ENCODE results near the gene PLXNA2.
A peak's percentile ranks its signal among the peaks of the same experiment; 100 is the strongest.

The PLXNA2 gene

DNA sequence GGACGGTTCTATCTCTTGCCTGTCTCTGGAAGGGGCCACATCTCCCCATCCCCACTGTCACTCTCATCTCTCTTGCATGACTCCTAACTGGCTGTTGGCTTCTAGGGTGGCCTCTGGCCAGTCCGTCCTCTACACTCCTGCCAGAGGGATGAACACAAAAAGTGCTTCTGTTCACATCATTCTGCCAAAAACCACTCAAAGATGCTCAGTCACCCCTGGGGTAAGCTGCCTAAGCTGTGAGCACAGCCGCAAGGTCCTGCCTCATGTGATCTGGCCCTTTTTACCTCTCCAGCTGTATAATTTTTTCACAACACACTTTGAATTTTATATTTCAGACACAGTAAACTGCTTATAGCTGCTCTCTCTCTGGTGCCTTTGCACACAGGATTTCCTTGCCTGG lies 235.7 kb downstream of the PLXNA2 start:
- no peak for DNase-seq

DNA sequence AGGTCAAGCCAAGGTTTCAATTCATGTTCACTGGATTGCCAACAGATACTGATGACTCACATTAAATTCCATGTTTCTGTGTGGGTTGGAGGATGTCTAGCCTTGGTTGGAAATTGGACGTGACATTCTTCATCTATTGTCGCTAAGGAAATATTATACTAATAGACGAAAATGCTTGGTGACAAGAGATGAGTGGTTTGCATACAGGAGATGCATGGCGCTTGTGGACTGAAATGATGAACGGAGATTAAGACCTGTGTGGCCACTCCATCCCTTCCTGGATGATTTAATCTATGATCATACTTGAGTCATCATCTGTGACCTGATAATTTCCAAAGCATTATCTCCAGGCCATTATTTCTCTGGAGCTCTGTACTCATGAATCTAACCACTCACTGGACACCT lies 236.2 kb downstream of the PLXNA2 start:
- DNase-seq = no peak

DNA sequence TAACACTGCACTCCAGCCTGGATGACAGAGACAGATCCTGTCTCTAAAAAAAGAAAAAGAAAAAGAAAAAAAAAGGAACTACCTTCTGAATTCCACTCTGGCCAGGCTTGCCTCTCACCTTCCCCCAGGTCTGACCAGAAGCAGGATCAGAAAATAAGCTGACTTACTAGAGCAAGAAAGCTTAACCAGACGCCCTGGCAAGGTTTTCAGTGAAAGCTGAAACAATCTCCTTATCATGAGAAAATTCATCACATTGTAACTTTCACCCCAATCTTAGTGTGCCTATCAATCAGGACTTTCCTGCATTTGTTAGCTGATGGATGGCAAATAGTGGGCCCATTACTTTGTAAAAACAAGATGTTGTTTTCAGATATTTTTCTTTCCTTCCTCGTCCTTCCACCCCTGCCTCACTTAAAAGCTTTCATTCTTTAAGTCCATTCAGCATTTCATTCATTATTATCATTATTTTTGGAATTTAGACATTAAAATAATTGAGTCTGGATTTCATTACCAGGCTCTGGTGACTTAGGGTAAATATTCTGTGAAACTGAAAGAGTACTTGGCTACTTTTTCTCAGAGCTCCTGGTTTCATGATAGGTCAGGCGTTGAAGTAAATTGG lies 236.8 kb downstream of the PLXNA2 start:
- DNase-seq = no peak

DNA sequence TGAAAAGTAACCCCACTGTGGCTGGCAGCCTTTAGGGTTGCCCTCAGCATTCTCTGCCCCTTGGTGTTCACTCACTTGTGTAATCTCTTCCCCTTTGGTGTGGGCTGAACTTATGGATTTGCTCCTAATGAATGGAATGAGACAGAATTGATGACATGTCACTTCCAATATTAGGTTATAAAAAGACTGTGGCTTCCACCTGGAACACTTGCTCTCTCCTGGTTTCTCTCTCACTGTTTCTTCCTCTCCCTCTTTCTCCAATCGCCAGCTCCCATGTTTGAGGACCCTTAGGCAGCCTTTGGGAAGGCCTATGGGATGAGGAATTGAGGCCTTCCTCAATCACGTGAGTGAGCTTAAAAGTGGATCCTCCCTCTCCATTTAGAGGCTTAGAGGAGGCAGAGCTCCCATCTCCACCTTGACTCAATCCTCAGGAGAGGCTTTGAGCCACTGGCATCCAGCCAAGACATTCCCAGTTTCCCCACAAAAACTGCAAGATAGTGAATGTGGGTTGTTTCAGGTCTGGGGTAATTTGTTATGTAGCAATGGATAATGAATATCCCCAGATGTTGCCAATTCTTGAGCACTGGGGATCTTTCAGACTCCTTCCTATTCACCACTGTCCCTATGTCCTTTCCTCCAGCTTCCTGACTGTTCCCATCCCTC lies 237.8 kb downstream of the PLXNA2 start:
- no peak for DNase-seq

DNA sequence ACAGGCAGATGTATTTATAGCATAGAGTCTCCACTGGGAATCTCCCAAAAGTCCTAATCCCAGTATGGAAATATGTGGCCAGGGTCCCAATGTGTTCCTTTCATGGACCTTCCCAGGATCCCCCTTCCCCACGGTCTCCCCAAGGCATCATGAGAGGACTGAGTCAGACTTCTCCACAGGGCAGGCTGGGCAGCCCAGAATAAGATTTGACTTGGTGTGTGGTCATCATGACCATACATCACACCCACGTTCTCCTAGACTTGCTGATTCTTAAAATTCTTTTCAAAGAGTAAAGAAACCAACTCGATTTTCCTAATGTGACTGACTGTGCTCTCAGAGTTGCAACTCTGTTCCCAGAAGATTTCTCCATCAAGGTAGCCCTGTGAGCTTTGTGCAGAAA lies 239.3 kb downstream of the PLXNA2 start:
- no peak for DNase-seq

DNA sequence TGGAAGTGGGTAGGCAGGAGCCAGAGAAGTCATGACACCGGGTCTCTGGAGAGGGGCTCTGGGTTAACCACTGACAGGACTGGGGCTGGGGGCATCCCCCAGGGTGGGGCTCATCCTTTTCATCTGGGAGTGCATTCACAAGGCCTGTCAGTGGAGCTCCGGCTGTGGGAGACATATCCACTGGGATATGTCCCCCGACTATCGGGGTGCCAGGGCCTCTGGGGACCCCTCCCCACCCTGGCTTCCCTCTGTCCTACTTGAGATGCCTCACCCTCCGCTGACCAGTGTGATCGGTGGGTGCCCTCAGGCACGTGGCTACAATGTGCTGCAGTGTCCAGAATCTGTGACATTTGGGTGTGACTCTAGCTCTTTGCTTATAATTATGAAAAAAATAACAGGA lies 240.9 kb downstream of the PLXNA2 start:
- no peak for DNase-seq

DNA sequence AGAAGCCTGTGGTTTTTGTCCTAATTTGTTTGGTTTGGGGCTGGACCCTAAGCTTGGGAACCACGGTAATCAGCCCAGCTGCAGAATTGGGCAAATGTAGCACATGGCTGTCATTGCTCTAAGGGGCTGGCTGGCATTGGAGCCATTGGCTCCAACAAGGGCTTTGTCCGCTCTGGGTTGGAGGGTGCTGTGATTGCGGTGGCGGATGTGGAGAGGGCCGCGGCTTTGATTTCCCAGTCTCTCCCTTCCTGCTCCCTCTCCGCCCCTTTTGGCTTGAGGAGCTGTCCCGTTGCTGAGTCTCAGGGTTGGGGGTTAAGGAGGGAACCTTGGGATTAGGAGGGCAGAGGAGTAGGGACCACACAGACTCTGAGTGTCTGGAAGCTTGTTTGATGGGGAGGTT lies 241.5 kb downstream of the PLXNA2 start:
- DNase-seq = no peak

DNA sequence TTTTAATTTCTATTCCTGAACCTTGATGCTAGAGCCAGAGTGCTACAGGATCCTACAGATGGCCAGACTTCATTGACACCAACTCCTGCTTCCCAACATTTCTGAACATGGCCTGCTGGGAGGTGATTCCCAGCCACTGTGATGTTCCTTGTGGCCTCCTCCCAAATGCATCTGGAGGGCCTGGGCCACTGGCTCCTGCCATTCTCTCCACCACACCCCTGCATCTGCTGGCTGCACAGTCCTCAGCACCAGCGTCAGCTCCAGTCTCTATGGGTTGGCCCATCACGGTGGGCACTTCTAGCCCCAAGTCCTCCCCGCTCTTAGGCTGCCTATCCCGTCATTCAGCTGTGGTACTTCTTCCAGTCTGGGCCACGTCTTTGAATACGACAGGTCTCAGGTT lies 242.1 kb downstream of the PLXNA2 start:
- no peak for DNase-seq

DNA sequence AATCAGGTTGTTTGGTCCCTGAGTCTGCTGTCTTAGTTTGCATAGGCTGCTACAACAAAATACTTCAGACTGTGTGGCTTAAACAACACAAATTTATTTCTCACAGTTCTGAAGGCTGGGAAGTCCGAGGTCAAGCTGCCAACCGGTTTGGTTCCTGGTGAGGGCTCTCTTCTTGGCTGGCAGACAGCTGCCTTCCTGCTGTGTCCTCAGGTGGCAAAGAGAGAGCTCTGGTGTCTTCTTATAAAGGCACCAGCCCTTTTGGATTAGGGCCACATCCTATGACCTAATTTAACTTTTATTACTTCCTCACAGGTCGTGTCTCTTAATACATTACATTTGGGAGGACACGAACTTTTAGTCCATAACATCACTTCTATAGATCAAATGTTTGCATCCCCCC lies 243.7 kb downstream of the PLXNA2 start:
- no peak for DNase-seq

DNA sequence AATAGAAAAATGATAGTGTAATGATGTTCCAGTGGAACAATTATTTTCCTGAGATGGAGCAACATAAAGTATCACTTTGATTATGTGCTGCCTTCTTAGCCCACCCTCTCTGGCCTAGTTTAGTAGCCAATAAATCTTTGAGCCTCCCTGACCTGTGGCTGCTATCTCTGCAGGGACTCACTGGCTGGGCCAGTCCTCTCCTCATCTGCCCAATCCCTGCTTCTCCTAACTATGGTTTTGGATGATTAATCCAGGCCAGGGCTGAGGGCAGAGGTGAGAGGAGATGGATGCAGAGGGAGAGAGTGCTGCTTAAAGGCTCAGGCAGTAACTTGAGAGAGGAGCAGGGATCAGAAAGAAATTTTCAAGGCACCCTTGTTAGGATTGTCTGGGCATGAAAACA lies 244.2 kb downstream of the PLXNA2 start:
- no peak for DNase-seq

DNA sequence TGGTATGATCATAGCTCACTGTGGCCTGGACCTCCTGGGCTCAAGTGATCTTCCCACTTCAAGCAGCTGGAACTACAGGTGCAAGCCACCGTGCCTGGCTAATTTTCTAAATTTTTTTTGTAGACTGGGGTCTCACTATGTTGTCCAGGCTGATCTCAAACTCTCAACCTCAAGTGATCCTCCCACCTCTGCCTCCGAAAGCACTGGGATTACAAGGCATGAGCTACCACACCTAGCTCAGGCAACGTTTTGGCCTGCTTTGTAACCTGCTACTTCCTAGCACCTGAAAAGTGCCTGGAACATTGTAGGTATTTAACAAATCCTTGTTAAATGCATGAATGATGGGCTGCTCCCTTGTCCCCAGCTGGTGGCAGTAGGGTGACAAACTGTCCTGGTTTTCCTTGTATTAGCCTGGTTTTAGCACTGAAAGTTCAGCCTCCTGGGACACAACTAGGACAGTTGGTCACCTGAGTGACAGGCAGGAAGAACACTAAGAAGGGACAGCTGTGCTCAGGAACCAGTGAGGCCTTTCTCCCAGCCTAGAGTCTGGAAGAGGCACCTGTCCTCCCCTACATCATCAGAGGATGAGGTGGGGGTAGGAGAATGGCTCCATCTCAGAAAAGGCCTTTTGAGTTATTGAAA lies 244.8 kb downstream of the PLXNA2 start:
- no peak for DNase-seq

DNA sequence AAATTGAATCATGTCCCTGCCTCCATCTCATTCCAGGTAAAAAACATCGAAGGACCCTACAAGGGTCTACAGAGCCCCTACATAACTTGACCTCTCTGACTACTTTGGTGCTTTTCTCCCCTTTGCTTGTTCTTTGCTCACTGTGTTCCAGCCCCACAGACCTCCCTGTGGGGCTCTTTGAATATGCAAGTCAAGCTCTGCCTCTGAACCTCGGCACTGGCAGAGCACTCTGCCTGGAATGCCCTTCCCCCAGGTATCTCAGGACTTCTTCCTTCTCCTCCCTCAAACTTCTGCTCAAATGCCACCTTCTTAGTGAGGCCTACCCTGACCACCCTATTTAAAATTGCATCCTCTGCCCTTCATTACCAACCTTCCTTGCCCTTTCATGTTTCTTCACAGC lies 245.5 kb downstream of the PLXNA2 start:
- DNase-seq = no peak

DNA sequence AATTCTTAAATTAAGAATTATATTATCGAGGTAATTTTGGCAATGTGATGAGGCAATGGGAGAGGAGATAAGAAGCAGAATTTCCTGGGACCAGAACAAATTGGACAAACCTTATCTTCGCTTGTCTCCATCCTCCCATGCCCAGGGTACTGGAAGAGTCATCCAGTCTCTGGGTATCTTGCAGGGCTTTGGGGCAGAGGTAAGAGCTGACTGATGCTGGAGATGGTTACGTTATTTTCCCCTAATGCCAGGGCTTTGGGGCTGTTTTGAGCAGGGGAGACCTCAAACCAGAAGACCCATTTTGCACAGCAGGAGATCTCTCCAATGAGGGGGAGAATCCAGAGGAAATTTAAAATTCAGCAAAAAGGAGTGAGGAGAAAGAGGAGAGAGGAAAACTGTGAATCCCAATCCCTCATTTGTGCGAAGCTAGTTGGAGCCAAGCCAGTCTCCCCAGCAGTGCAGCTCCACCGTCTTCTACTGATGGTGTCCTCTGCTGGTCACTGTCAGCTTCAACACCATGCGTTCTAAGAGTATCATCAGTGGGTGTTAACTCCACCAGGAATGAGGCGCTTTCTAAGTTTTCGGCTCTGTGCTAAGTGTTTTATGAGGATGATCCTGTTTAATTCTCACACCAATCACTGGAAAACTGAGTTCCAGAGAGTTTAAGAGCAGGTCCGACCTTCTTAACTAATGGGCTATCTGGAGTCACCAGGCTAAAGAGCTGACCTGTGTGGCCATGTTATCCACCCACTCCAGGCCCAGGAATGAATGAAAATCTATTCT lies 246.5 kb downstream of the PLXNA2 start:
- peak; percentile 37 for DNase-seq

DNA sequence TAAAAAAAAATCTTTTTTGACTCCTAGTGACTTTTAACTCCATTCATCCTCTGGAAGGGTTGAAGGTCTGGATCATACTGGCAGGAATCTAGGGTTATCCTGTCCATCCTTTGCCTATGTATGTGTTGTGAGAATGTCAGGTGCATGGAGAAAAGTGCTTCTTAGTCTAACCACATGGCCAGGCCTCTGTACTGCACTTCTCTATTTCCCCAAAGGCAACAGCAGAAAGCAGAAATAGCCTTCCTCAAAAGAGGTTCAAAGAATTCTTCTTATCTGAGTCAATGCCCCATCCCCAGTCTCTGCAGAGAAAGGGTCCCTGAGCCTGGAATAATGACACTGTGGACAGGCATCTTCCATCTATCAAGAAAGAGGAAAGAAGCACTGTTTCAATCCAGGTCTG lies 247.5 kb downstream of the PLXNA2 start:
- DNase-seq = no peak

DNA sequence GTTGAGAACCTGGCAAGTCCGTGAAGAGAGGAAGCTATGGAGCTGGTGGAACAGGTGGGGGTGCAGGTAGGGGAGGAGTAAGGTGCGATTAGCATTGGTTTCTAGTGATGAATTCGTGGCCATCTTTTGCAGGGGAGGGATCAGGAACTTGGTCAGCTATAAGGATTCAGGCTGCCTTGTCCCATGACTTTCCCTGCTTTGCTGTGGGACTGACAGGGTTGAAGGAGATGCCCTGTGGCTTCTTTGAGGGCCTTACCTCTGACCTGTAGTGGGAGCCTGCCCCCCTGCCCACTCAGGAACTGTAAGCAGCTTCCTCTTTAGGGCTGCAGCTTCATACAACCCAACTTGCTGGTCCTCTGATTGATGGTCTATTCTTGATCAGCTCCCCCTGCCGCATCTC lies 248.6 kb downstream of the PLXNA2 start:
- DNase-seq = no peak

DNA sequence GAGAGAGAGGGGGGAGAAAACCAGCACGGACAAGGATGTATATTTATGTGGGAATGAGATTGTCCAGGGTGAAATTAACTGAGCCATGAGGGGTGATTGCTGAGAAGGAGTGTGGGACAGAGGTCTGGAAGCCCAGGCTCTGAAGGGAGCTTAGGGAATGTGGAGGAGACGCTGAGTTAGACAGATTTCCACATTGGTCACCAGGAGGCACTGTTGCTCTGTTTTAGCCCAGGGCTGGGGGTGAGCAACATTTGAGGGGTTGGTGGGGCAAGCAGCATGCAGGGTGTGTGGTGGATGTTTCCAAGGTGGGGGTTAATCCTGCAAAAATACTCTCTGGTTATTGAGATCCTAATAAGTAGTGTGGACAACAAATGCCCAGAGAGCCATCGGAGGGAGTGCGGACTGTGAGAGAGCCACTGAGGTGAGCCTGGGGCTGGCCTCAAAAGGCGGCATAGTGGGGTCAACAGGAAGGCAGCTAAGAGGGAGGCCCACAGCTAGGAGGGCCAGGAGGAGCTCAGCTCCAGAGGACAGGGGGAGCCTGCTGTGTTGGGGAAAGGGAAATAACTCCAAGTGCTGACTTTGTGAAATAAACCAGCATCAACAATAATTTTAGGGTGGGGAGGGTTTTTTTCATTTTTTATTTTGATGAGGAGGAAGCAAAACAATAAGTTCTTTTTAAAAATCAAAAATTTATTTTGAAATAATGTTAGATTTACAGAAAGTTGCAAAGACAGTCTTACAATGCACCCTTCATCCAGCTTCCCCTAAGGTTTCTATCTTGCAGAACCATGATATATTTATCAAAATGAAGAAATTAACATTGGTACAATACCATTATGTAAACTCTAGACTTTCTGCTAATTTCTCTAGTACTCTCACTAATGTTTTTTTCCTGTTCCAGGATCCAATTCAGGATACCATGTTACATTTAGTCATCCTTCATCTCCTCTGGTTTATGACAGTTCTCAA lies 250.4 kb downstream of the PLXNA2 start:
- no peak for DNase-seq

DNA sequence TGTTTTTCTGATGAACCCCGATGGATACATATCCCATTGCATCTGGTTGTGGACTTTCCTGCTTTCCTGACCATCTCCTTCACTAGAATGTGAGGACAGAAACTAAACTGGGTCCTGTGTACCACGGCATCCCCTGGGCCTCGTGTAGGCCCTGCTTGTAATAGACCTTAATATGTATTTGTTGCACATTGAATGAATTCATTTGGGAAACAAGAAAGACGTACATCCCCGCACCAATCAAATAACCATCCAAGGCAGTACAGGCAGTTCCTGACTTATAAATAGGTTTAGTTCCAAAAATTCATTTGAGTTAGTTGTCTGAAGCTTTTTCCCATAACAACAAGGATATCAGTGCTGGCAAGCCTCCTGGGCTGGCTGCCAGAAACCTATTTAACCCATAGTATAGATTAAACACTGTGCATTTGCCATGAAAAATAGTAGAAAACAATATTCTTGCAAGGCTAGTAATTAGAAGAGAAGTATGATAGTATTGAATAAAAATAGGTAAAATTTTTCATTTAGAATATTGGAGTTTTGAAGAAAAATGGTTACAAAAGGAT lies 251.4 kb downstream of the PLXNA2 start:
- no peak for DNase-seq

DNA sequence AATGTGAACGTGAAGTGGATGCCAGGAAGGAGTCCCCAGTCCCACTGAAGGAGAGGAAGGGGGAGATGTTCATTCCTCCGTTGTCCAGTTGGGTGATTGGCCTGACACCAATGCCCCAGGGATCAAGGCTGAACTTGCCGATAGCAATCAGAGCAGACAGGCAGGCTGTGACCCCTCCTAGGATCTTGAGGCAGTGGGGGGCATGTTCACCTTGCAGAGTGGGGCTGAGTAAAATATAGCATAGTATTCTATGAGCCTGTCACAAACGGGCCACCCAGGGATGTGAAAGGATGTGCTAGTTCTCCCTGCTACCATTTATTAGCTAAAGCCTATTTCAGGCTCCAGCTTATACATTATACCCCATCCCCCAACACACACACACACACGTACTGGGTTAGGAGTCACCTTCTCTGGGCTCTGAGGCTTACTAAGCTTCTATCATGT lies 252.6 kb downstream of the PLXNA2 start:
- DNase-seq = no peak

DNA sequence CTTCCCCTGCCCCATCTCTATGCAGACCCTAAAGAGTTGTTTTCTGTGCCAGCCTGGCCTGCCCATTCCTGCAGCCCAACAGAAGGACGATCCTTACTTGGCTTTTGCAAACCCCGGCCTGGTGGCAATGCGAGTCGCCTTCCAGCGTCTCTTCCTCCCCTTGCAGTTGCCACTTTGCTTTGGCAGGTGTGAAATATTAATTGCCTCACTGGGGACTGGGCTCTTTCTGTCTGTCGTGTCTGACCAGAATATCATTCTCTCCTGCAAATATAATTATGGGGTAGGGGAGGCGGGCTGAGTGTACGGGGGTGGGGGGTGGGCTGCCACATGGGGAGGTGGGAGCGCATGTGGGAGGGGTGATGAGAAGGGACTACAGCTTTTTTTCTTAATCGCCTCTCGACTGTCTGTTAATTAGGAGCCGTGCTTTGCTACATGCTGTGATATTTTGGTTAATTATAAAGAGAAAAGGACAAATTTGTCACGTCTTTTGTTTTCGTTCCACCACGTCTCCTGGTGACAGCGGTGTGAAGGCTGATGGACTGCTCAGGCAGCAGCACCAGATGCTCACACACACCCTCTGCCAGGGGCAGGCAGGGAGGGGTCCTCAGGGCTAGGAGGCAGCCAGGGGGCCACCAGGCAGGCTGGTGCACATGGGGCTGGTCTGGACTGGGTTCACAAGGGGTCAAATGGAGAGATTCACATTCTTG lies 253.2 kb downstream of the PLXNA2 start:
- DNase-seq = no peak

DNA sequence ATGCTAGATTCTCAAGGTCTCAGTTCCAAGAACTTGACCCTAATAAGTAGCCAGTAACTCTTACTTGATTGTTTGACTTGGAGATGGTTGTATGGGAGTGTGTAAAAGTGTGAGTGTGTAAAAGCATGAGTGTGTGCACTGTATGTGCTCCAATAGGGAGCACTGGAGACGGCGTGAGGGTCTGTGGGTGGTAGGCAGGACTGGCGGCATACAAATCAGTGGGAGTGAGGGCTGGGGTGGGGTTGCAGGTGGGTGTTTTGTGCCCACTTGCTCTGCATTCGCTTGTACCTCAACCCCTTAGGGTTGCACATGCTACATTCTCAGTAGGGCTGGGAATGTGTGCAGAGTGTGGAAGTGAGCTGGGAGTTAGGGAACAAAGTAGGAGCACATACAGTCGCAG lies 253.7 kb downstream of the PLXNA2 start:
- DNase-seq = no peak

DNA sequence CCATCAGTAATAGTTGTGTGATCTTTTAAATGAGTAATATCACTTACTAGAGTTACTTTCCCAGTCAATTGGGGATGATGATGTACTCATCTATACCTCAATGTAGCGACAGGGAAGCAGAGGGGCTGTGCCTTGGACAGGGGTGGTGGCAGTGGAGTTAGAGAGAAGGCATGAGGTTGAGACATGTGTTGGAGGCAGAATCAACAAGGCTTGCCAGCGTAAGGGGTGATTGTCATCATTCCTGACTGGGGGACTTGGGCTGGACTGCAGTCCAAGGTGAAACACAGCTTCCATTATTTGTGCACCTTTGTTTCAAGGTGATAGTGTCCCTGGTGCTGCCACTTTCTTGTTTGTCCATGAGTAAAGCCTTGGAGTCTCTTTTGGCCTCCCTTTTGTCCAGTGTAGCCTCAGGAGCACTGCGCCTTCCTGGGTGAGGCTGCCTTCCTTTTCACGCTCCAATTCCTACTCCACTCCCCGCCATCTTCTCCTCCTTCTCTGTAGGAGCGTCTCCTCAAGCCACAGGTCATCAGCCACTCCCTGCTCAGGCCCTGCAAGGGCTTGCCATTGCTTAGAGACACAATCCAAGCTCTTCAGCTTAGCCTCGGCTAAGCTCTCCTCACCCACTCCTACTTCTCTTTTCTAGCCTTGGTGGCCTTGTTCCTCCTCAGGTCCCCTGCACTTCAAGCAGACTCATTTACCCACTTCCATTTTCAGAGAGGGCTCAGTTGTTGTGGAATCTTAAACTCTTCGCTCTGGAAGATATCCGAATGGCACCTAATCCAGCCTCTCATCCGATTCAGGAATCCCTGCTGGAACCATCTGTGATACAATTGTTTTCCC lies 255.6 kb downstream of the PLXNA2 start:
- no peak for DNase-seq
